DMS 273 treated with DMSO at 0.1 percent for 48 hours (cell line): ENCODE data around the gene MYADML2.

ENCODE experiments used
- DNase-seq: peaks from one replicate; lab custom pipeline; 2025; lab: John Stamatoyannopoulos, UW

The MYADML2 gene

DNA sequence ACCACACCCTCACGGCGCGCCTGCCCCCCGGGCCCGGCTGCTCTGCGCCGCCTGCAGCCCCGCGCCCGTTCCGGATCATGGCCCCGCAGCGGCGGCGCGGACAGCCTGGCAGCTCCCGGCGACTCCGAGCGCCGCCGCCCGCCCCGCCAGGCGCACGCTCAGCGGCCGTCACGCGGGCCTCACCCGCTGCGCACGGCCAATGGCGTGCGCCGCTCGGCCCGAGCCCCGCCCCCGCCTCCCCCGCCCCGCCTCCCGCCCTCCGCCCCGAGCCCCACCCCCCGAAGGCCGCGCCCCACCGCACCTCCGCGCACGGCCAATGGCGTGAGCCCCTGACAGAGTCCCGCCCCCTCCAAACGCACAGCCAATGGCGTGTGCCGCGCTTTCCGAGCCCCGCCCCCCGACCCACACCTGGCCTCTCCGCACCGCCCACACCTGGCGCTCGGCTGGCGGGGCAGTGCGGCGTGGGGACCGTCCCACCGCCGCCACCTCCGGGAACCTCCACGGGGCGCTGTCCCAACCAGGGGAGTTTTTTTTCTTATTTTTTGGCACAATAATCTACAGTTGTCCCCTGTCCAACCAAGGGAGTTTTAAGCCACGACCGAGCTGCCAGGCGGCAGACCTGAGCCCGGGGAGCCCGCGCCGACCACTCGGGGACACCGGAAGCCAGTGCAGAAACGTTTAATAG, 35.6 kb downstream of the MYADML2 start, which contains the start of gene PCYT2:
PCYT2 (minus strand) TSS at position 123 of the 685 bp plus-strand sequence; CDS start at position 79, 44 bp downstream.
- DNase-seq = peak; percentile 60

GRCh38 chr17:81910840-81911276, 36.2 kb downstream of the MYADML2 start:
- DNase-seq = no peak

- DNase-seq = no peak
Measured at GRCh38 chr17:81909966-81910839, 36.8 kb downstream of the MYADML2 start.

- DNase-seq = no peak
Measured at GRCh38 chr17:81909231-81909630, 37.8 kb downstream of the MYADML2 start.

- no peak for DNase-seq
Measured at GRCh38 chr17:81908793-81909192, 38.2 kb downstream of the MYADML2 start.

- no peak for DNase-seq
Measured at GRCh38 chr17:81907219-81908145, 39.6 kb downstream of the MYADML2 start.

DNA sequence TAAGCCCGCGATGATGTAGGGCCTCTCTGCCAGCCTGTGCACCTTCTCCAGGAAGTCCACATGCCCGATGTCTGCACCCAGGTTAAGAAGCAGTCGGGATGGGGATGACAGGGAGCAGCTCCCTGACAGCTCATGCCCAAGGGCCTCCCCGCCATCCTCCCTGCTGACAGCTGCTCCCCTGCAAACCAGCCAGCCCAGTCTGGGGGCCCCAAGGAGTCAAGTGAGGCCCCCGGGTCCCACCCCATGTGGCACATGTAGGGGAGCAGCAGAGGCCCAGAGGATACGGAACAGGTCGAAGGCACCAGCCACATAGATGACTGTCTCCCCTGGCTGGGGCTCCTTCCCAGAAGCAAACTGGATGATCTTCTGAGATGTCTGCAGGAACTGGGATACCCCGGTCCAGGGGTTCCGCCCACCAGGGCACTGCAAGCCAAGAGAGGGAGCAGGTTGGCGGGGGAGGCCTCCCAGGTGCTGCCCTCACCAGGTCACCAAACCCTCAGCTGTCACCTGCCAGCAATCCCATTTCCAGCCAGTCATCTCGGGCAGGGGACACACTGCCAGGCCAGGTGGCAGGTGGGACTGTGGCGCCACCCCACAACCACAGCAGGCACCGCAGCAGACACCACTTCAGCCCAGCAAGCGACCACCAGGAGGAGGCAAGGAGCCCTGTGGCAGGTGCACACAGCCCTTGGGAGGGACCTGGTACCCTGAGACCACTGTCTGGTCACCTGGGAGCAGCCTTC, 40.4 kb downstream of the MYADML2 start:
- no peak for DNase-seq

GRCh38 chr17:81905993-81906392, 41.0 kb downstream of the MYADML2 start:
- no peak for DNase-seq

DNA sequence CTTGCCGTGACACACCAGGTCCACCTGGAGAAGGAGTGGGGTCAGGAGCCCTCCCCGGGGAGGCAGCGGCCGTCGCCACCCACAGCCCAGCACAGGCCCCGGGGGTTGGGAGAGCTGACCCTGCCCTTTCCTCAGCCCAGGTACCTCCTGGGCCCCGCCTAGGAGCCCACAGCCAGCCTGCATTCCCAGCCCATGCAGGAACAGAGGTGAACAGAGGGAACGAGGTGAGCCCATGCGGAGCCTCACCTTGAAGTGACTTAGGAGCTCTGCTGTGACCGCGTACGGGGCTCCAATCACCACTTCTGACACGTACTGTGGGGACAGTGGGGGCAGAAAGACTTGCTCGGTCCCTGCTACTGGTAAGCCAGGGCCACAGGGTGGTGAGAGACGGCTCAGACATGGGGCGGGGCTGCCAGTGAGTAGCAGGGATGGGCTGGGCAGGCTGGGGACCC, 41.6 kb downstream of the MYADML2 start:
- DNase-seq = no peak

DNA sequence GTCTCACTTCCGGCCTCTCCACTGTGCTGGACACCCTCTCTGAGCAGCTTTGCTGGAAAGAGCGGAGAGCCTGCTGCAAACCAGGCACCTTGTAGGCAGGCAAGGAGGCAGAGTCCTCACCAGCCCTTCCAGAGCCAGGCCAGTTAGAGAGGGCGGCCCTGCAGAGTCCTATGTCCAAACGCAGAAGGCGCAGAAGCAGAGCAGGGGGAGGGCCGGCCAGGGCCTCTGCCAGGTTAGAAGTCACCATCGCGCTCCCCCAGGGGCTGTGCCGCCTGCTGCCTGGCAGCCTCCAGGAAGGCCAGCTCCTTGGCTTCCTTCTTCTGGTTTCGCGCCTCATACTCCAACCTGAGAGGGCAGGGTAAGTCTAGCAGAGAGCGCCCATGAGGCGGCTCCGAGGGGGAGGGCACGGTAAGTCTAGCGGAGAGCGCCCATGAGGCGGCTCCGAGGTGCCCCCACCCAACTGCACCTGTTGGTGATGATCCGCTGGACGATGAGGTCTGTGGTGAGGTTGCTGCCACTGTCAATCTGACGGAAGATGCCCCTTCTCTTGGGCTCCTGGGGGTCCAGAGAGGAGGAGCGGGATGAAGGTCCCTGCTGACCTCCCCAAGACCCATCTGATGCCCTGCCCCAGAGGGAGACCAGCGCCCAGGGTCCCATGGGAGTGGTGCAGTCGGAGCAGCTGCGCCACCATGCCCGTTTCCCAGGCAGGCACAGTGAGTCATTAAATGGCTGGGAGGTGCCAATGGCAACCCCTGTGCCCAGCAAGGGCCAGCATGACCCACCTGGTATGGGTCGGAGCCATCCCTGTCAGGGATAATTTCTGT, 42.2 kb downstream of the MYADML2 start:
- no peak for DNase-seq

DNA sequence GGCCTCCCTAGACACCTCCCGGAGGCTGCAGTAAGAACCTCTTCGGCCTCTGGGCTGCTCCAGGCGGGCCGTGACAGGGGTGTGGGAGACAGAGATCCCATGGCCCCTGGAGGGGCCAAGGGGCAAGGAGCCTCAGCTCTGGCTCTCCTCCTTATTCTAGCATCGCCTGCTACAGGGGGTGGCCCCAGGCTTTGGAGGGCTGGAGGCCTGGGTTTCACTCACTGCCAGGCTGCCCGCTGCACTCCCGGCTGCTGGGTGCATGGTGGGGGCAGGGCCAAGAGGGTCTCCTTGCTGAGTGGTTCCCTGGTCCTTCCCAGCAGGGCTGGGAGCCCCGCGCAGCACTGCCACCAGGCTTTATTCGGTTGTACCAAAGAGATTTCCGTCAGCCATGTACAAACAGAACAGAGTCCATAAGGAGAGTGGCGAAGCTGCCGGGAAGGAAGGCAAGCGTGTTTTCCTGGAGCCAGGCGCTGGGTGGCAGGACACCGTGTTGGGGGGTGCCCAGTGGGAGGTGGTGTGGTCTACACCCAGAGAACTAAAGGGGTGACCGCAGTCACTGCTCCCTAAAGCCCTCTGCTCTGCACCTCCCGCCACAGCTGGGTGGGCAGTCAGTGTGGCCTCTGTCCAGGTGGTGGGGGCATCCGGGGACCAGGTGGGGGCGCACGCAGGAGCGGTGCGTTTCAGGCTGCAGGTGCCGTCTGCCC, 43.0 kb downstream of the MYADML2 start:
- no peak for DNase-seq

GRCh38 chr17:81903415-81903831, 43.6 kb downstream of the MYADML2 start:
- DNase-seq = no peak

DNA sequence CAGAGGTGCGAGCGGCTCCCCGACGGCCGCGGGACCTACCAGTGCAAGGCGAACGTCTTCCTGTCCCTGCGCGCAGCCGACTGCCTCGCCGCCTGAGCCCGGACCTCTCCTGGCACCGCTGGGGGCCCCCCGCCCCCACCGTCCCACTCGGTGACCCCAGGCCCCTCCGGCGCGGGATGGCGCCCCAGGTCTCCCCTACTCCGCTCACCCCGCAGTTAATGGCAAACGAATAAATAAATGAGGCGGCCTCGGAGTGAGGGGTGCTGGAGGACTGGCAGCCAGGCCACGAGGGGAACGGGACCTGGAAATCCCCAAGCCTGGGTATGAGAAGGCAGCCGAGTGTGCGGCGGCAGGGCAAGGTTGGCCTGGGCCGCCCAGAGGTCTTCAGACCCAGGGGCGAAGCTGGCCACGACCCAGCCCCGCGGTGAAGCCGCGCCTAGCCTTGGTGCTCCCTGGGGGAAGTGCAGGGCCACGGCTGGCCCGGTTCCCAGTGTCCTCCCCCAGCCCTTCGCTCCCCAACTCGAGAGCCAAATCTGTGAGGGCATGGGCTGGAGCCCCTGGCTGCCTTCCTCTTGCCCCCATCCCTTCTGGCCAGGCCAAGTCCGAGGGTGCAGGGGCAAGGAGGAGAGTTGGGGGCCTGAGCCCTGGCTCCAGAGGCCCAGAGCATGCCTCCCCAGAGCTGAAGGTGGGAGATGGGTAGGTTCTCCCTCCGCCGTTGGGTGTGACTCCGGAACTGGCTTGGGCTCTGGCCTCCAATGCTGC, 44.2 kb downstream of the MYADML2 start:
- DNase-seq = no peak

GRCh38 chr17:81902023-81902652, 44.9 kb downstream of the MYADML2 start, which contains the start of gene NPB:
Gene NPB (plus strand): TSS chr17:81902238. CDS start chr17:81902278, 40 bp downstream.
- DNase-seq = no peak

GRCh38 chr17:81901167-81902022, 45.6 kb downstream of the MYADML2 start:
- no peak for DNase-seq

DNA sequence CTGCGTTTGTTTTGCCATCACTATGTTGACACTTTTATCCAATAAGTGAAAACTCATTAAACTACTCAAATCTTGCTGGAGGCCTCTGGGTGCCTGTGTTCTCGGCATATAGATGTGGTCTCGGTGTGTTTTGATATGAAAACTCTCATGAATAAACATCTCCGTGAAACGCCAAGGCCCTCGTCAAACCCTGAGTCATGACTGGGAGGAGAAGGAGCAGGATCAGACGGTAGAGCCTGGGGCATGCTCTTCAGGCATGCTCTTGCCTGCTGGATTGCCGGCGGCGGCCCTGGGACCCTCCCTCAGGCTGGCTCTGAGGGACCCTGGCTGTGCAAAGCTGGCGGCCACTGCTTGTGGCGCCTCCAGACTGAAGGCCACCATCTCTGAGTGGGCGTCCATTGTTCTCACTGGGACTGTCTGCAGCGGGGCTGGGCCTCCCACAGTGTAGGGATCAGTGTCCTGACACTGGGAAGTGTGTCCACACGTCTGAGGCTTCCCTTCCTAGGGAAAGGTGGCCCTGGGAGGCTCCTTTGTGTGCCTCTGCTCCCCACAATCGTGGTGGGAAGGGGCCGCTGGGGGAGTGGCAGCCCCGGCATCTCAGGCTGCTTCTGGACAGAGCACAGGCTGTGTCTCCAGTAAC, 46.7 kb downstream of the MYADML2 start:
- no peak for DNase-seq
